Activated T-helper 1 cell treated with anti-CD3 and anti-CD28 coated beads, Interleukin-2, amount 50 U/mL, for 16 hours (primary cell): ENCODE data around the gene MEAK7.

Source experiments
- DNase-seq, 2 donors: peaks; one replicate each; pipeline ENCODE4 v3.0.0-alpha.2; 2020; ENCODE audit warnings: low read depth in 1 of 2, low spot score in 1 of 2

The MEAK7 gene

DNA sequence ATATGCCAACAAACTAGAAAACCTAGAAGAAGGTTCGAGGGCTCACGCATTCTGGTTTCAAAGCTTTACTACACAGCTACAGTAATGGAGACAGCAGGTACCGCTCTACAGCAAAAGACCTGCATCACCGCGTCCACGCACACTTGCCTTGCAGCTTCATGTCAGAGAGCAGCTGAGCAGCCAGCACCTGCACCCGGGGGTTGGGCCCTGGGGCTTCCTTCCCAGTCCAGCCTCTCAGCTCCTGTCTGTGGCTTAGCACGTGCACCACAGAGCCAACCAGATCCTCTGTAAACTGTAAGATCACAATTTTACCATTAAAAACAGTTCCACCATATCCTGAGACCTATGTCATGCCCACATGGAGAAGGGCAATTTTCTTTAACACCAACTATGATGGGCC lies 15.3 kb downstream of the MEAK7 start:
- no peak for DNase-seq

- DNase-seq = no peak
These were observed 17.1 kb downstream of the MEAK7 start for GRCh38 chr16:84487358-84487757.

- DNase-seq = no peak
These were observed 17.8 kb downstream of the MEAK7 start for GRCh38 chr16:84486551-84487235.

GRCh38 chr16:84486126-84486525 lies 18.3 kb downstream of the MEAK7 start:
- no peak for DNase-seq

GRCh38 chr16:84485255-84486010 lies 19.0 kb downstream of the MEAK7 start:
- DNase-seq = no peak

DNA sequence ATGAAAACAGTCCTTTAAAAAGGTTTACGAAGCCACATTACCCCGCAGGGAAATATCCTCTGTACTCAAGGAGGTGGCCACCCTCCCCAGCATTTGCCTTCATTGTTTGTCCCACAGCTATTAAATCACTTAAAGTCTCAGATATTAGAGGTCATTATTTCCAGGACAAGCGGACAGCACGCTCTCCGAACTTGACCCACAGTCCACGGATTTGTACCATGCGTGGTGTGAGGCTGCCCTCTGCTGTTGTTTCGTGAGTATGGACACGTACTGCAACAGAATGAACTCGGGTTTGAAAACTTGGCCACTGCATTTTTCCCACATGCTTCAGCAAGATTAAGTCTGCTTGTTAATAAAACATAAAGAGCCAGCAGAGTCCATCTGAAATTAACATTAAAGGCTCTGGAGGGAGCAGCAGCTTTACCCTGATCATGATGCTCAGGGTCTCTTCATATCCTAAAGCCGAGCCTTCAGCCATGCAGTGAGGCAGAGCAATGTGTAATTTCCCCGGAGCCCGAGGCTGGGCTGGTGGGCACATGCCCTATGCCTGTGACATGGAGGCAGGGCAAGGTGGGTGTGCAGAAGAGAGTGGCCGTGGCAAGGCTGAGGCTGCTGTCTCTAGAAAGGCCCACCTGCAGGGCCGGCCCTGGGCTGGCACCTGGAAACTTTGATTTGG lies 19.7 kb downstream of the MEAK7 start:
- DNase-seq = no peak

DNA sequence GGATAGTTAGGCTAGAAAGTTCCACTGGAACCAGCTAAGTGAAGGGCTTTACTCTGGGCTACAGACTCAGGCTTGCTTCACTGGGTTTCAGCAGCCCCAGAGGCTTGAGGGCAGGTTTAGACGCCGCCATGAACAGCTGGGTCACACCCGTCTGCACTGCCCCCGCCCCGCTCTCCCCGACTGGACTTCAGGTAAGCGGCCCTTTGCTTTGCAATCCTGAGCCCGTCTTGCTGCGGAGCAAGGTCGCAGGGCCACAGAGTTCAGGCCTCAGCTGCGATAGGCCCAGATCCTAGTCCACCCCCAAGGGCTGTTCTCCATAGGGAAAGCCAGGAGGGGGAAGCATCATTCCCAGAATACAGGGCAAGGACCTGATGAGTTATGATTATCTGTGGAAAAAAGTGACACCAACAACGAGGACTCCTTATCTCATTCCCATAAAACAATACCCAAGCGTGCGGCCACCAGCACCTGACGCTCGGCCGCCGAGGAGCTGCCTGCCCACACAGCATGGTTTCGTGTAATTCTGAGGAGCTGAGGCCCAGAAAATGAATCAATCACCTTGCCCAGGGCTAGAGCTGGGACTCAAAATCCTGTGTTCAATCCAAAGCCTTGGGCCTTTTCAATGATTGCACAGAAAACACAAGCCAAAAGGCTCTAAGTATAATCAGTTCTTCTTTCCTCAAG lies 20.4 kb downstream of the MEAK7 start:
- DNase-seq = no peak

GRCh38 chr16:84482951-84483881 lies 21.2 kb downstream of the MEAK7 start:
- no peak for DNase-seq

GRCh38 chr16:84482001-84482891 lies 22.2 kb downstream of the MEAK7 start:
- DNase-seq = no peak

DNA sequence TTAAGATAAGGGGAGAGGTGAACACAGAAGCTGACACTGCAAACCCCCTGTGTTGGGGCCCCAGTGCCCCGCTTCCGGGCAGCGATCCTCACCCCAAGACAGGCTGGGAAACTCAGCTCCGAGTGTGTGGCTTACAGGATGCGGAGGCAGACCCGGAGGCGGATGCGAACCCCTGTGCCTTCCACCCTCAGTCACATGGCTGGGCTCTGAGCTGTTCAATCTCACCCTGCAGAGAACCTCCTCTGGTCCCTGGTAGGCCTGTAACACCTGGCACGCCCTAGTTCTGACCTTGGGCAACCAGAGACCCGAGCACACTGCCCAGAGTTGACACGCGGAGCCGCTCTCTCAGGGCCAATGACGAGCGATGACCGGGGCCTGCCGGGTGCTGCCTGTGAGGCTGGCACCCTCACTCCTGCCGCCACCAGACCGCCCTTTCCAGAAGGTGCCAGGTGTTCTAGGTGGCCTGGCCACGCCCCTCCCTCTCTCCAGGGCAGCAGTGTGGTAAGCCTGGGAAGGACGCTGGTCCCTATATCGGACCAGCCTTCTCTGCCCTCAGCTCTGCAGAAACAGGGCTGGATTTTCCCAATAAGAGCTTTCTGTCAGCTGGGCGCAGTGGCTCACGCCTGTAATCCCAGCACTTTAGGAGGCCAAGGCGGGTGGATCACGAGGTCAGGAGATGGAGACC lies 23.3 kb downstream of the MEAK7 start:
- no peak for DNase-seq

DNA sequence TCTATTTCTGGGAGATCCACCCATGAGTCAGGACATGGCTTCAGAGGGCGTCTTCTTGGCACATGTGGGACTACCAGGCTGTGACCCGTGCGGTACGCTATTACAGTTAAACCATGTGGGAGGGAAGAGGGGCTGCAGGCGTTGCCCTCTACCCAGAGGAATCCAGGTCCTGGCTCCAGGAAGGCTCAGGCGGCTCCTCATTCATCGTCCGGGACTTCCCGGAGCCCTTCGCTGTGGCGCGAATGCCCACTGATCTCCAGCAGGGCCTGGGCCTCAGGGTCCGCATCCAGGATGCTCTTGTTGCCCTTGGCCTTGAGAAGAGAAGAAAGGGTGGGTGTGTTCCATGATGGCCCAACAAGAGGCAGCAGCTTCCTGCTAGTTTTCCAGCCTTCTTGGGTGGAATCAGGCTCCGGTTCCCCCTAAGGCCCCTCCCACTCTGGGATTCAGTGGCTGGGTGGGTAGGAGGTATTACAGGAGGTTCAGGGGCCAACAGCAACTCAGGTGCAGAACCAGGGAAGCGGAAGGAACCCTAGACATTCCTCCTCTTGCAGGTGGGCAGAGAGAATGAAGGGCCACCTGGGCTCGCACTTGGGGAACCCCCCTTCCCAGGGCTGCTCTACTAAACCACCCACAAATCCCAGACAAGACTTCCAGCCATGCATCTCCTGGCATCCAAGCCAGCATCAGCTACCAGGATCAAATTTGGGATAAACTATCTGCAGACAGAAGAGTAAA lies 24.6 kb downstream of the MEAK7 start:
- no peak for DNase-seq

- no peak for DNase-seq
These were observed 26.1 kb downstream of the MEAK7 start for GRCh38 chr16:84478172-84478947.

DNA sequence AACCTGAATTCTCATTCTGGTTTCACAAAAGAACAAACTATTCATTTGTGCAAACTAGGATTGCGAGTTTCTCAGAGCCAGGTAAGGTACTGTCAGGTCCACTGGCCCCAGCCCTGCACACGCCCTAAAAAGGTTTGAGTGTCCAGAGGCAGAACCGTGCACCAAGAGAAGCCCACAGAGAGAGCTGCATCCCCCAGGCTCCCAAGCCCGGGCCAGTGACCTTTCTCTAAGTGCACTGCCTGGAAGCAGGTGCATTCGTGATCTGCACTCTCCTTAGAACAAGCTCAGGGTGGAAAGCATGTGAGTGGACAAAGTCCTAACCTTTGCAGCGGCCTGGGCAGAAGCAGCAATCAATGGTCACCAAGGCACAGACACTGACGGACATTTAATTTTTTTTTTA lies 26.8 kb downstream of the MEAK7 start:
- DNase-seq = no peak

GRCh38 chr16:84476401-84476800 lies 28.1 kb downstream of the MEAK7 start:
- DNase-seq = no peak

DNA sequence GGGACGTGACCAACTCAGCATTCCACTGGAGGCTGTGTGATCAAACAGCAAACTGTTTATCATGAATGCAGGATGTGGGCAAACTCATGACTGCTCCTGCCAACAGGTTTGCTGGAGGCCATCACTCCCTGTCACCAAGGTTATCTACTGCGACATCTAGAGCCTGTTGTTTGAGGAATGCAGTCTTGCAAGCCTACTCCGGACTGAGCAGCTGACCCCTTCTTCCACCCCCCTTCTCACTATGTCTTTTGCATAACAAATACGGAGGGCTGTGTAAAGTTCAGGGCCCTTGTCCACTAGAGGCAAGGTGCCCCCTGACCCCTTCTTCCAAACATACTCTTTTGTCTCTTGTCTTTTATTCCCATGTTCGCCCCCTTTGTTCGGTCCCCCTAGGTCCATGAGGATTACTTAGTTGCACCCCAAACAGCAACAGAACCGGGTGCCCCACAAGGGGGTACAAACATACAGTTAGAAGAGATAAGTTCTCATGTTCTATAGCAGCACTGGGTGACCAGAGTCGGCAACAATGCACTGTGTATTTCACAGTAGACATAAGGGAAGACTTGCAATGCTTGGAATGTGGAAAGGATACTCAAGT lies 28.7 kb downstream of the MEAK7 start:
- DNase-seq = no peak

DNA sequence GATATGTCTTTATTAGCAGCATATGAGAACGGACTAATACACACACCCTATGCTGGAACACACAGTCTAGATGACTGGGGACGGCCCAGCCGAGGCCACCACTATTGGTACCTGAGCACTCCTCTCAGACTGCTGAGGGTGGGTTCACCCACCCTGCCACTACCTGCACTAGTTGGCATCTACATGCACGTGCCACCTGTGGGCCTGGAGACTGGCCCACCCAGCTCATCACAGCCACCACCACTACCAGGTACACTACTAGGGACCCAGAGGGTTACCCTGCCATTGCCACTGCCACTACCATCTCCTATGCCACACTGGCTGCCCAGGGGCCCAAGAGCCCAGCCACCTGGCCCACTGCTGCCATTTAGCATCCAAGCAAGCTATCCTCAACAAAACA lies 32.5 kb downstream of the MEAK7 start:
- DNase-seq = no peak

DNA sequence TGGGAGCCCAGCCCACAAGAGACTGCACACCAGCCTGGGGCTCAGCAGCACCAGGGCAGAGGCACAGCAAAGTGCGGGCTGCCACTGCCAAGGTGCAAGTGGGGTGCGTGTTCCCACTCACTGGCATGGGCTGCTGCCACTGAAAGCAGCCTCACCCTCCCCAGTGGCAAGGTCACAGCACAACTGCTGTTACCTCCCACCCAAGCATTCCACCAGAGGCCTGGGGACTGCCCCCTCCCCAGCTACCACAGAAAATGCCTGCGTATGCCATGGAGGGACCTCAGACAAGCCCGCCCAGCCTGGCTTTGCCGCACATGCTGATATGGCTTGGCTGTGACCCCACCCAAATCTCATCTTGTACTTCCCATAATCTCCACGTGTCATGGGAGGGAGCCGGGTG lies 33.1 kb downstream of the MEAK7 start:
- no peak for DNase-seq
